Measurements from ENCODE around the gene TMEM94. TPM values are rescaled to one million over a fixed set of nuclear protein-coding genes. Genes with fewer than 3 reads are reported as not detected.

TMEM94 gene
- total RNA-seq, 1 donor from 2014 or later: 73.0 TPM

DNA sequence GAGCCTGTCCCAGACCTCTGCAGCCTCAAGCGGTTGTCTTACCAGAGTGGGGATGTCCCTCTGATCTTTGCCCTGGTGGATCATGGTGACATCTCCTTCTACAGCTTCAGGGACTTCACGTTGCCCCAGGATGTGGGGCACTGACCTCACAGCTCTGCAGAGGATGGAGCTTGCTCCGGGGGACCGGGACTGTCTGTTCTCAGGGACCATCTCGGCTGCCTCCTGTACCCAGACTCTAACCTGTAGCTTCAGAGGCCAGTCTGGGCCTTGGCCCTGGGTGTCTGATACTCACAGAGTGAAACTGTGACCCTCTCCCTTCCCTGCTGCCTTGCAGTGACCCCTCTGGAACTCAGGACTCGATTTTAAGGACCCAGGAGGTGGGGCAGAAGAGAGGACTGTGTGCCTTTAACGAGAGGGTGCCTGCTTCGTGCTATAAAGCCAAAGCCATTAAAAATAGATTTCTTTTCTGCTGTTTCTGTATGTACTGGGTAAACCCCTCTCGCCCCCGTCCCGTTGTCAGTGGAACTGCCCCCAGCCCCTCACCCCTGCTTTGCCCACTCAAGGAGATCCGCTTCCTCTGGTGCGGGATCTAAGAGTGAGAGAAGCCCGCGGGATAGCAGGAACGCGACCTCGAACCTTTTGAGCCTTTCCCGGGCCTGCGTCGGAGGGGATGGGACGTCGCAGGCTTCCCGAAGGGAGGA lies 68.0 kb downstream of the TMEM94 start:
- no peak for DNase-seq (ENCODE audit: low read depth)

DNA sequence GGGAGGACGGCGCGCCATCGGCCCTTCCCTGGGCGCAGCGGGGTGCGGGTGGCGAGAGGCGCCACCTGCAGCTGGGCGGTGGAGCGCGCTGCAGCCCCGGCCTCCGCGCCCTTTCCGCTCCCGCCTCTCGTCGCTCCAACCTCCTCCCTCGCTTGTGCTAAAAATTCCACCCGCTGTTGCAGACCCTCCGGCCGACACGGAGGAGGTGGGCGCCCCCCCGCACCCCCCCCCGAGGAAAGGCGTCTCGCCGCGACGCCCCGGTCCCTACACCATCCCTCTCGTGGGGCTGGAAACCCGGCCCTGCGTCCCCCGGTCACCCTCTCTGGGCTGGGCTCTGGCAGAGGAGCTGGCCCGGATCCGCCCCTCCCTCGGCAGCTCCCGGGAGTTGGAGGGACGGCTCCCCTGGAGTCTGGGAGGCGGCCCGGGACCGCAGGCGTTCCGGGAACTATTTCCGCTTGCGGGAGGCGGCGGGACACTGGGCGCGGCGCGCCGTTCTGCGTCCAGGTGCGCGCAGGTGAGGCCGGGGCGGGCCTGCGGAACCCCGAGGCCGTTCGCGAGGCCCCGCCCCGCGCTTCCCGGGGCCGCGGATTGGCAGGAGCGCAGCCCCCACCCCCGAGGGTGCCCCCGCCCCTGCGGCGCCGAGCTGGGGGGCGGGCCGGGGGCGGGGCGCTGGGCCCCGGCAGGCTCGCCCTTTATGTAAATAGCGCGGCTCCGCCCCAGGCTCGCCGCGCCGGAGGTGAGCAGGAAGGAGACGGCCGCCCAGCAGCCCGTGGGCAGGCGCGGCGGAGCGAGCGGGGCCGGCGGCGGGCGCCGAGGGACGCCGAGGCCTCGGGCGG lies 68.8 kb downstream of the TMEM94 start, which contains the start of gene LLGL2:
Gene LLGL2 (plus strand): TSS at position 728 of the 836 bp plus-strand sequence. CDS start 17,730 bp downstream, outside the sequence.
- no peak for DNase-seq (ENCODE audit: low read depth)

DNA sequence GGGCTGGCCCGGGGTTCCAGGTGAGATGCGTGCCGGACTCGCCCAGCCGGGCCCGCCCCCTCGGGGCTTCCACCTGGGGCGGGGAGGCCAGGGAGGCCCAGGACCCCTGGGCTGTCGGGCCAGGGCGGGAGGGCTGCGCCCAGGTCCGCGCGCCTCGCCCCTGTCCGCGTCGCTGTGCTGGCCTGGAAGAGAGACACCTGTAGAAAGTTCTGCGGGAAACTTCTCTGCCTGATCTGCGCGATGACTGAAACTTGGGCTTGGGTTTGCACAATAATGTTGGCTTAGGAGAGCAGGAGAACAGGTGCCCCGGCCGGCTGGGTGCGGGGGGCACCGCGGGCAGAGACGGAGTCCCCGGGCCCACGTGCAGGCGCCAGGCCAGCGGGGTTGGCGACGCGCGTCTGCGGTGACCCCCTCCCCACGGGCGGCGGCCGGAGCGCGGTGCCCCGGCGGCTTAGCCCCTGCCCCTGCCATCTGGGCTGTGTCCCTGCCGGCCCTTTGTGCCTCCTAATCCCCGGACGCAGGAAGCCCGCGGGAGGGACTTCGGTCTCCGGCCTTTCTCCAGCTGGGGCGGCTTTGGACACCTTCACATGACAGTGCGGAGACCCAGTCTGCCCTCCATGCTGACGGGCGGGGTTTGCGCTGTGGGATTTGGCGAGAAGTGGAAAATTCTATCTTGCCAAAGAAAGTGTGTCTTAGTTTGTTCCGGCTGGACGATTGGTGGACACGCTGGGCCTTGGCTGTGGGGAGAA lies 69.5 kb downstream of the TMEM94 start:
- no peak for DNase-seq (ENCODE audit: low read depth)

DNA sequence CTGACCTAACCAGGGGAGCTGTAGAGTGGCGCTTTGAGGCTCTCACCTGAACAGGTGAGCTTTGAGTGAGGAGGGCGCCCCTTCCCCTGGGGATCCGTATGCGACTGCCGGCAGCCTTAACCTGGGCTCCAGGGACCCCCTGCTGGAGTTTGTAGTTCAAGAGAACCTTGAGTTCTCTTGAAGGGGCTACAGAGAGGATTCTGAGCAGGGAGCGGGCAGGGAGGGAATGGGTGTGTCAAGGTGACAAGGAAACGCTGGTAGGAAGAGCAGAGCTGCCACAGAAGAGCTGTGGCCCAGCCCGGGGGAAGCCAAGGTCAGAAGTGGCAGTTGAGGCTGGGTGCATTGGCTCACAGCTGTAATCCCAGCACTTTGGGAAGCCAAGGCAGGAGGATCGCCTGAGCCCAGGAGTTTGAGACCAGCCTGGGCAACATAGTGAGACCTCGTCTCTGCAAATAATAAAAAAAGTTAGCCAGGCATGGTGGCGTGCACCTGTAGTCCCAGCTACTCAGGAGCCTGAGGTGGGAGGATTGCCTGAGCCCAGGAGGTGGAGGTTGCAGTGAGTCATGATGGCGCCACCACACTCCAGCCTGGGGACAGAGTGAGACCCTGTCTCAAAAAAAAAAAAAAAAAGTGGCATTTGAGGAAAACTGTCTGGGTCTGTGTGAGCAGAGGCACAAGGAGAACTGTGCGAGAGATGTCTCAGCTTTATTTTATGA lies 70.3 kb downstream of the TMEM94 start:
- DNase-seq (ENCODE audit: low read depth): no peak

DNA sequence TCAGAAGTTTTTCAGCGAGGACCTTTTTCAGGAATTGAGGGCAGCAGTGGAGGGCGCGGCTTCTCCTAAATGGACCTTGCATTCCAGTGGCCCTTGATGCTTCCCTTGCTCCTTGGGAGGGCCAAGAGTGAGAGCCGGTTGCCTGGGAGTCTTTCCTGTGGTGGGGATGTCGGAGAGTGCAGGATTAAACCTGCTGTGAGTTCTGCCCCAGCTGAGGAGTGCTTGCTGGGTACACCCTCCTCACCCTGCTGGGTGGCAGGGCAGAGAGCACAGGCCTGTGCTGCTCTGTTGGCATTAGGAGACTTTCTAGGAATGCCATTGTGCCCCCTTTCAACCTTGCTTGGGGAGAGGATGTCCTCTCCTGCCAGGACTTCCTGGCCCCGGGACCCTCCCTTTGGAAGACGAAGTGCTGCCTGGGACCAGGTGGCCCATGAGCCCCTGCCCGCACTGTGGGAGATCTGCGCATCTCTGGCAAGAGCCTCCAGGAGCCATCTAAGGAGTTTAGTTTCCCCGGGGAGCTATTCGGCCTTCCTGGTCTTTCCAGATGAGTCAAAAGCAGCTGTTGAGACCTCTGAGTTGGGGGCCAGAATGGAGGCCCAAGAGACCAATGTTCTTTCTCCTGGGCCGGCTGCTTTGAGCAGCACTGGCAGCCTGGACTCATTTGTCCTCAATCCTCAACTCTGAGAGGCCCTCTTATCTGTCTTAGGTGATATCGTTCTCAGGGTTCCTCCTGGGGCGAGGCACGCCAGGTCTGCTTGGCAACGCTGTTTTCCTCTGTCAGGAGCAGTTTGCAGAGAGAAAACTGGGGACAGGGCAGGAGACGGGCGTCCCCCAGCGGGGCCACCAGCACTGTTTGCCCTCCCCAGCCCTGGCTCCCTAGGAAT lies 74.6 kb downstream of the TMEM94 start:
- no peak for DNase-seq (ENCODE audit: low read depth)

DNA sequence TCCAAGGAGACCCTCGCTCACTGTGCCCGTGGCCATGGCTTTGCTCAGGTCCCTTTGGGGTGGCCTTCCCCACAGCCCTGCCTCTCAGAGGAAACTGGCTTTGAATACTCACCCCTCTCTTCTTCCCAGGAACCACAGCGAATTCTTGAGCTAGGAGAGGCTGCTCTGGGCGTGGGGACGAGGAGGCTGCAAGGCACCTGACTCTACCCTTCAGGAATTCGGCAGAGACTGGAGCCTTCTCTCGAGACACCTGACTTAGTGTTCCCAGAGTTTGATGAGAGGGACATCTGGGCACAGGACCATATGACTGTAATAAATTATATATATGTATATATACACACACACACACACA lies 75.3 kb downstream of the TMEM94 start:
- DNase-seq (ENCODE audit: low read depth): peak; percentile 63

DNA sequence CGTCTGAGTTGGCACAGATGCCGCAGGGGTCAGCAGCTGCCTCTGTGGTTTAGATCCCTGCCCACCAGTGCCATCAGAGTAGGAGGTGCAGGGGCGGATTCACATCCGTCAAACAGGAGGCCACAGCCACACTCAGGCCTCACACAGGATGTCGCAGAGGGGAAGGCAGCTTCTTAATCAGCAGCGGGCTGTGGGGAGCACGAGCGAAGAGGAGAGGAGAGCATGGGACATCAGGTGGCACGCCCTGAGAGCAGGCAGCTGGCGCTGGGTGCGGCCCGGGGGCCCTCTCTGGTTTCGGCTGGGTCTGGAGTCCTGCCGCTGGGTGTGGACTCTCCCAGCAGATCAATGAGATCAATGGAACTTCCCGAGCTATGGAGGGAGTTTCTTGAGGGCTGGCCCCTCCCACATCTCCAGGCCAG lies 78.7 kb downstream of the TMEM94 start:
- peak; percentile 94 for DNase-seq (ENCODE audit: low read depth)

DNA sequence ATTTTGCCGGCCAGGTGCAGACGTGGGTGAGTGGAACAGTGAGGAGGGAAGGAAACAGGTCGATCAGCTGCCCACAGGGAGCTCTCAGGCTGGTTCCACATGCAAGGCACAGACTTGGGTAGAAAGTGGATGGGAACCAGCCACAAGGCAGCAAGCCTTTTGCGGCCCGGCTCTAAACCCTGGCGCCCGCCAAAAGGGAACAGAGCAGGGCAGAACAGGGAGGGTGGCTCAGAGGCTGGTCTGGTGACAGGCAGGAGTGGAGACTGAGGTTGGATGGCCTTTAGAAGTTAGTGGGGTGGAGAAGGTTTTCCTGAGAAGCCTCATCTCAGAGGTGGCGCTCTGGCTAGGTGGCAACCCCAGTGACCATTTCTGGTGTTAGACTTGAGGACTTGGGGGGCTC lies 79.4 kb downstream of the TMEM94 start:
- DNase-seq (ENCODE audit: low read depth): no peak

DNA sequence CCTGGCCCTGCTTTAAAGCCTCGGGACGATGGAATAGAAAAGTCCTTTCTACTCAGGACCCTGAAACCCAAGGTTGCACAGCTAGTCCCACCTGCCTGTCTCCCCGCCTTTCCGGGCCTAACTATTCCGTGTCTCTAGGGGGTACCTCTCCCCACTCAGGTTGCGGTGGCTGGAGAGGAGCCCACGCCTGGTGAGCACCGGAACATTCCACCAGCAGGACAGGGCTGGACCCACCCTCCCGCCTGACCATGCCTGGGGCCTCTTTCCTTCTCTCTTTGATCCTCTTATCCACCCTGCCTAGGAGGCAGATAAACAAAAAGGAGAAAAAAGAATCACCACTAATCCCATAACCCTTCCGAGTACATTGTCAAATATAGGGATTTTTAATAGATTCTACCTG lies 79.9 kb downstream of the TMEM94 start:
- no peak for DNase-seq (ENCODE audit: low read depth)

DNA sequence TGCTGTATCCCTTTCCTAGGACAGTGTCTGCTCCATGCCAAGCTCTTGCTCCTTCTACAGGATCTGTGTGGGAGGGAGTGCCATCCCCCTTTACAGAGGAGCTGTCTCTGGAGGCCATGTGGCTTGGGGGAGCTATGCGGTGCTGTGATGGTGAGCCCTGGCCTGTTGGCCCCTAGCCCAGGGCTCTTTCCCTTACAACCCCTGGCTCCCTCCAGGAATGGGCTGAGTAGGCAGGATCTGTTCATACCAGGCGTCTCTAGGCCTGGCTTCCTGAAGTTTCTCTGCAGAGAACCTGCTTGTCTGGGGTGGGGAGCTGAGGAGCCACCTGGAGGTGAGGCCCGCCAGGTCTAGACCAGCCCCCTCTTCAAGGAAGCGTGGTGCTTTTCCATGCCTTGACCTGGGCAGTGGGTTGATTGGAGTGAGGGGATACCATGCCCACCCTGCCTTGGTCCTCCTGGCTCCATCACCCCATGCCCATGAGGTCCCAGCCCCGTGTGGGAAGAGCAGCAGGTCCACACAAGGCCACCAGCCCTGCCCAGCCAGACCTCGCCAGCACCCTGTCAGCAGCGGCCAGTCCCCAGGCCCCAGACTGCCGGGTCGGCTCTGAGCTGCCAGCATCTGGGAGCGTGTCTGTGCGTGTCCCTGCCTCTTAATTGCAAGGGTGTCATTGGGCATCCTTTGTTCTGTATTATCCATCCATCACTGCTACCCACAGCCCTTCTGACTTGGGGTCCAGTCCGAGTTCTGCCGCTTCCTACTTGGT lies 83.7 kb downstream of the TMEM94 start:
- no peak for DNase-seq (ENCODE audit: low read depth)

DNA sequence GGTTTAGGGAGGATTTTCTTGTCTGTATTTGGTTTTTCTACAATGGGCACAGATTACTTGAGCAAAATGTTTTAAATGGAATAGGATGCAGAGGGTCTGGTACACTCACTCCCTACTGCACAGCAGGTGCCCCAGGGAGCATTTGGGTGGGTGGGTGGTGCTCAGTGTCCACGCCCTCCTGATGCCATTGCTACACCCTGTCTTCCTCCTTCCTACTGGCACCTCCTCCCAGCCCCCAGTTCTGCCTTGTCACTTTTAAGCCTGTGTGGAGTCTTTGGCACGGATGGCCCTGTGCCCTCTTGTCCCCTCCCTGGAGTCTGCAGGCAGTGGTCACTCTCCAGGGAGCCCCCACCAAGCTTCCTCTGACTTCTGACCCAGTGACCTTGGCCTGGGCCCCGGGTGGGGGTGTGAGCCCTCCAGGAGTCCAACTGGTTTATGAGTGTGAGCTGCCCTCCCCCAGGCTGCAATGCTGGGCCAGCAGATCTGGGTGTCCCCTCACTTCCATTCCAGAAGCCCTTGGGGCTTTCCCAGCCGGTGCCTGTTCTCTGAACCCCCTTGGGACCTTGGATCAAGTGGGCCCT lies 84.6 kb downstream of the TMEM94 start:
- no peak for DNase-seq (ENCODE audit: low read depth)

DNA sequence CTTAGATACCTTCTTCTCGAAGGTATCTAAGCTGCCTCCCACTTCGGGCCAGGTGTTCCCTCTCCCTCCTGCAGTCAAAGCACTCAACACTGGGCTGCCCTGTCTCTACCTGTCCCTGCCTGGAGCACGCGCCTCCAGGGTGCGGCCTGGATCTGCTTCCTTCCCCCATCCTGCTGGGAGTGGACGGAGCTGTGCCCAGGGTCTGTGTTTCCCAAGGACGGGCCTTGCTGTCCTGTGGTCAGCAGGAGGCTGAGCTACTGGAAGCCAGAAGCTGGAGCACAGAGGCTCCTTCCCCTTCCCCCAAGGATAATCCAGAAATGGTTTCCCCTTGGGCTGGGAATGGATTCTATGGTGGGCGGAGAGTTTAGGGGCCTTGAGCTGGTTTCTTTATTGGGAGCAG lies 85.8 kb downstream of the TMEM94 start:
- DNase-seq (ENCODE audit: low read depth): no peak

DNA sequence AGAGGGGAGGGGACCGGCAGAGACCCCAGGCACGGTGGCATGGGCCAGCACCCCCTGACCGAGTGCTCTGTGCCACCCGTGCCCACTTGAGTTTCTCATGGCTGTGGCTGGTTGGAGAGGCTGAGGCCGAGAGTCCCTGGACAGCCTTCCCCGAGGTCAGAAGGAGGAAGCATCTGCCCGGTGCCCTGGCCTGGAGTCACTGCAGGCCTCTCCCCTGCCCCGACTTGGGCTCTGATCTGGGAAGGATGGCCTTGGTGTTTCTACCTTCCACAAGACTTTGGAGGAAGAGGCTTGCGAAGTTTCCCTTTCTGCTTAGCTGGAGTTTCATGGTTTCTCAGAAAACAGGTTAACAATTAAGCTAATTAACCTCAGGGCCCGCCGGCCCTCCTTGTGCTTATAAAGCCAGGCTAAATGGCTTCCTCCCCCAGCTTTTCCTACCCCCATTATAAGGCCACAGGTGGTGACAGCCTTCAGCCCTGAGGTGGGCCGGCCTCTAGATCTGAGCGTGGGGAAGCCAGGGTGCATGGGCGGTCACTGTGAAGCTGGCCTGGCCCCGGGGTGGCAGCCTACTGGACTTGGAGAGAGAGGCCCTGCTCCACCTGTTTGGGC lies 86.4 kb downstream of the TMEM94 start:
- DNase-seq (ENCODE audit: low read depth): no peak

DNA sequence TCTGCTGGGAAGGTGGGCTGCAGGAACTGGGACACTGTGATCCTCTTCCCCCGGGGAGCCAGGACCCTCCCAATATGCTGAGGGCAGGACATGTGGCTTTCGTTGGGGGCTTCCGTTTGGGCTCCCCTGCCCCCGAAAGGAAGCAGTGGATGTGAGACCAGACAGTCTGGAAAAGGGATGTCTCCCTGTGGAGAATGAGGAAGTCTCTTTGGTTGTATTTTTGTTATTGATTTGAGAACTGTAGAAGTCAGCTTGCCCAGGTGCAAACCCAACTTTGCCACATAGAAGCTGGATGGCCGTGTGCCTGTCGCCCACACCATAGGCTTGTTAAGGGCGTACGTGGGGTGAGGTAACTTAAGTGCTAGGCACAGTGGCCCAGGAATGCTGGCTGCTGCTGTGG lies 87.8 kb downstream of the TMEM94 start:
- DNase-seq (ENCODE audit: low read depth): no peak

DNA sequence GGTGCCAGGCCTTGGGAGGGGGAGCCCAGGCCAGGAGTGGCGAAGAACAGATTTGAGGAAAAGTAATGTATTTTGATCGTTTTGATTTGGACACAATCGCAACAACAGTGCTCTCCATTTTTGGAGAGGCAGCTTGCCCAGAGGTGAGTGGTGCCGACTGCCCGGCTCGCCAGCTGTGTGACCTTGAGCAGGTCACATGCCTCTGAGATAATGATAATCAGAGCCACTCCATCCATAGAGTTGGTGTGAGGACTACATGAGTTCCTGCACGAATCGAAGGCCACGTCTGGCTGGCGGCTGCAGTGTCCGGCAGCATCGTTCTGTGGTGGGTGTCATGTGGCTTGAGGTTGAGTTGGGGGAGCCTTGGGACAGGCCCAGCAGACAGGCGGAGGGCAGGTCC lies 89.7 kb downstream of the TMEM94 start:
- no peak for DNase-seq (ENCODE audit: low read depth)

DNA sequence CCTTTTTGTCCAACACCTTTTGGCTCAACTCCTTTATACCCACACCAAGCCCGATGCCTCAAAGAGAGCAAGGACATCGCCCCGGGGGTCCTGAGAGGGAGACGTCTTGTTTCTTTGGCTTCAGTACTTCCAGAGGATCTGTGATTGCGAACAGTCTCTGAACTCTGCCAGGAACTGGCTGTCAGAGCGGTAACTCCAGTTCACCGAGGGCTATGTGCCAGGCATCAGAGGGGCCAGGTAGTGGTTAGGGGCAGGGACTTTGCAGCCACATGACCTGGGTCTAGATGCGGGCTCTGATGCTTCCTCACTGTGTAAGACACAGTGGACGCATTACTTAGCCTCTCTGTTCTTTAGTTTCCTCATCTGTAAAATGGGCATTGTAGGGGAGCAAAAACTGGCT lies 90.7 kb downstream of the TMEM94 start:
- no peak for DNase-seq (ENCODE audit: low read depth)

DNA sequence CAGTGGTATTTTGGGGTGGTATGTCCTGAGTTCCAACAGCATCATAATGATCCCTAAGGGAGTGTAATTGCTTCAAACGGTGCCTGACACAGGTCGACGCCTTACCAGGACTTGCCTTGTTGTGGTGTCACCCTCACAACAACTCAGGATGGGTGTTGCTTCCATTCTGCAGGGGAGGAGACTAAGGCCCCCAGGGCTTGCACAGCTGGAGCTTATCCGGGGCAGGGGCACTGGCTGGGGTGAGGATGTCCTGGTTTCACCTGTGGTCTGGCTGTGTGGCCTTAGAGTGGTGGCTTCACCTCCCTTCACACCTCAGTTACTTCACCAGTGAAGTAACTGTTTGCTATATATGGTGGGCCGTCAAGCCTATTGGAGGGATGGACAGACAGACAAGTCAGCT lies 92.4 kb downstream of the TMEM94 start:
- DNase-seq (ENCODE audit: low read depth): no peak

Measured in myocyte (in vitro differentiated cells).